ENCODE measurements around the gene LRMDA. TPM values are rescaled to one million over a fixed set of nuclear protein-coding genes. Genes with fewer than 3 reads are reported as not detected.

Gene LRMDA
- total RNA-seq, 1 experiment from 2014 or later: 4.8 TPM

- POLR2A ChIA-PET: interaction anchor here (0.7 to 2.0 kb wide), 10 partner anchors 12 to 685 kb away, joined by 3 to 17 read pairs (median 4); no protein-coding TSS in a partner anchor
- H2AFZ ChIP-seq (ENCODE audit: low read depth, low read length, poor library complexity, severe bottlenecking): no peak overlapping the region
Measured at GRCh38 chr10:75400771-75401568, 30.5 kb upstream of the LRMDA start.

More at GRCh38 chr10:75400771-75401568, 30.5 kb upstream of the LRMDA start:
- no peak for DNase-seq (ENCODE audit: low read depth, low spot score)
- TSS peak; percentile 72 for BruUV-seq (replicated peaks)
- RAD21 ChIA-PET (ENCODE audit: low non-redundant PET in 1 of 2, low total read pairs in 2 of 2, uncharacterized antibody in 2 of 2, unreplicated experiment in 2 of 2): interaction anchor here in 1 of 2 experiments (1.2 kb wide), 1 partner anchor 165 kb away, joined by 3 read pairs; the partner anchor contains the start of gene COMTD1
- peaks cover 0 to 12% of the 10 kb centered on the region in 2 experiments; a peak in 2 of 4 replicates for H3K36me3 ChIP-seq (ENCODE audit: control insufficient read depth in 1 of 2, insufficient read depth in 2 of 2, low read length in 2 of 2)
- peaks cover 27 to 64% of the 10 kb centered on the region in 2 experiments; a peak in 3 of 4 replicates for H3K4me1 ChIP-seq (ENCODE audit: control insufficient read depth in 1 of 2, insufficient read depth in 2 of 2, low read length in 2 of 2)
- no peaks in the 10 kb centered on the region for H4K20me1 ChIP-seq (ENCODE audit: insufficient read depth)
- peak; percentile 3 for ATAC-seq
- no peaks in the 10 kb centered on the region for H3K9me2 ChIP-seq (ENCODE audit: insufficient read depth)
- intact Hi-C loops (cut with micrococcal nuclease): loop anchor here (1.0 to 5.0 kb wide), 2 partner anchors 250 to 701 kb away; no protein-coding TSS in a partner anchor
- H3K27ac ChIP-seq (ENCODE audit: low read depth, low read length): peak overlapping the region; percentile 97
- H3K27me3 ChIP-seq (ENCODE audit: insufficient read depth, low read length): no peaks in the 10 kb centered on the region
- H3K4me3 ChIP-seq (replicated peaks in 1 of 2; ENCODE audit: low read depth in 1 of 2, low read length in 2 of 2): peak overlapping the region; percentile 93 to 96
- TF ChIP-seq POLR2A (IDR thresholded peaks at IDR 0.05; ENCODE audit: borderline replicate concordance, extremely low read depth, insufficient read depth, insufficient read length): no peak
- no peak for TF ChIP-seq EZH2phosphoT487 (IDR thresholded peaks at IDR 0.05; ENCODE audit: borderline replicate concordance)
- TF ChIP-seq, protein P1, sequence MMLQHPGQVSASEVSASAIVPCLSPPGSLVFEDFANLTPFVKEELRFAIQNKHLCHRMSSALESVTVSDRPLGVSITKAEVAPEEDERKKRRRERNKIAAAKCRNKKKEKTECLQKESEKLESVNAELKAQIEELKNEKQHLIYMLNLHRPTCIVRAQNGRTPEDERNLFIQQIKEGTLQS (IDR thresholded peaks at IDR 0.05): no peak
- no peak for TF ChIP-seq EGR1 (IDR thresholded peaks at IDR 0.05; ENCODE audit: low read depth)
- TF ChIP-seq ELF1 (IDR thresholded peaks at IDR 0.05; ENCODE audit: borderline replicate concordance, low read depth): no peak
- no peak for TF ChIP-seq CTCF (IDR thresholded peaks at IDR 0.05 in 2 of 3, conservative IDR thresholded peaks at IDR 0.05 in 1 of 3; ENCODE audit: borderline replicate concordance in 1 of 3, insufficient read depth in 1 of 3, low read depth in 2 of 3, low read length in 2 of 3)
- no peak for TF ChIP-seq POLR2AphosphoS5 (IDR thresholded peaks at IDR 0.05; ENCODE audit: low read depth, low read length)
- TF ChIP-seq, protein P2, sequence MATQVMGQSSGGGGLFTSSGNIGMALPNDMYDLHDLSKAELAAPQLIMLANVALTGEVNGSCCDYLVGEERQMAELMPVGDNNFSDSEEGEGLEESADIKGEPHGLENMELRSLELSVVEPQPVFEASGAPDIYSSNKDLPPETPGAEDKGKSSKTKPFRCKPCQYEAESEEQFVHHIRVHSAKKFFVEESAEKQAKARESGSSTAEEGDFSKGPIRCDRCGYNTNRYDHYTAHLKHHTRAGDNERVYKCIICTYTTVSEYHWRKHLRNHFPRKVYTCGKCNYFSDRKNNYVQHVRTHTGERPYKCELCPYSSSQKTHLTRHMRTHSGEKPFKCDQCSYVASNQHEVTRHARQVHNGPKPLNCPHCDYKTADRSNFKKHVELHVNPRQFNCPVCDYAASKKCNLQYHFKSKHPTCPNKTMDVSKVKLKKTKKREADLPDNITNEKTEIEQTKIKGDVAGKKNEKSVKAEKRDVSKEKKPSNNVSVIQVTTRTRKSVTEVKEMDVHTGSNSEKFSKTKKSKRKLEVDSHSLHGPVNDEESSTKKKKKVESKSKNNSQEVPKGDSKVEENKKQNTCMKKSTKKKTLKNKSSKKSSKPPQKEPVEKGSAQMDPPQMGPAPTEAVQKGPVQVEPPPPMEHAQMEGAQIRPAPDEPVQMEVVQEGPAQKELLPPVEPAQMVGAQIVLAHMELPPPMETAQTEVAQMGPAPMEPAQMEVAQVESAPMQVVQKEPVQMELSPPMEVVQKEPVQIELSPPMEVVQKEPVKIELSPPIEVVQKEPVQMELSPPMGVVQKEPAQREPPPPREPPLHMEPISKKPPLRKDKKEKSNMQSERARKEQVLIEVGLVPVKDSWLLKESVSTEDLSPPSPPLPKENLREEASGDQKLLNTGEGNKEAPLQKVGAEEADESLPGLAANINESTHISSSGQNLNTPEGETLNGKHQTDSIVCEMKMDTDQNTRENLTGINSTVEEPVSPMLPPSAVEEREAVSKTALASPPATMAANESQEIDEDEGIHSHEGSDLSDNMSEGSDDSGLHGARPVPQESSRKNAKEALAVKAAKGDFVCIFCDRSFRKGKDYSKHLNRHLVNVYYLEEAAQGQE (IDR thresholded peaks at IDR 0.05; ENCODE audit: low read depth): no peak
- no peak for TF ChIP-seq JUND (IDR thresholded peaks at IDR 0.05)
- TF ChIP-seq, protein P3, sequence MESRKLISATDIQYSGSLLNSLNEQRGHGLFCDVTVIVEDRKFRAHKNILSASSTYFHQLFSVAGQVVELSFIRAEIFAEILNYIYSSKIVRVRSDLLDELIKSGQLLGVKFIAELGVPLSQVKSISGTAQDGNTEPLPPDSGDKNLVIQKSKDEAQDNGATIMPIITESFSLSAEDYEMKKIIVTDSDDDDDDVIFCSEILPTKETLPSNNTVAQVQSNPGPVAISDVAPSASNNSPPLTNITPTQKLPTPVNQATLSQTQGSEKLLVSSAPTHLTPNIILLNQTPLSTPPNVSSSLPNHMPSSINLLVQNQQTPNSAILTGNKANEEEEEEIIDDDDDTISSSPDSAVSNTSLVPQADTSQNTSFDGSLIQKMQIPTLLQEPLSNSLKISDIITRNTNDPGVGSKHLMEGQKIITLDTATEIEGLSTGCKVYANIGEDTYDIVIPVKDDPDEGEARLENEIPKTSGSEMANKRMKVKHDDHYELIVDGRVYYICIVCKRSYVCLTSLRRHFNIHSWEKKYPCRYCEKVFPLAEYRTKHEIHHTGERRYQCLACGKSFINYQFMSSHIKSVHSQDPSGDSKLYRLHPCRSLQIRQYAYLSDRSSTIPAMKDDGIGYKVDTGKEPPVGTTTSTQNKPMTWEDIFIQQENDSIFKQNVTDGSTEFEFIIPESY (IDR thresholded peaks at IDR 0.05; ENCODE audit: extremely low read depth, insufficient replicate concordance, low read length): no peak
- TF ChIP-seq, protein P4, sequence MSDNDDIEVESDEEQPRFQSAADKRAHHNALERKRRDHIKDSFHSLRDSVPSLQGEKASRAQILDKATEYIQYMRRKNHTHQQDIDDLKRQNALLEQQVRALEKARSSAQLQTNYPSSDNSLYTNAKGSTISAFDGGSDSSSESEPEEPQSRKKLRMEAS (IDR thresholded peaks at IDR 0.05): no peak
- TF ChIP-seq FOSL1 (IDR thresholded peaks at IDR 0.05; ENCODE audit: low read depth): no peak
- no peak for TF ChIP-seq YY1 (IDR thresholded peaks at IDR 0.05; ENCODE audit: extremely low read depth, insufficient replicate concordance, low read depth, low read length)
- TF ChIP-seq EZH2 (IDR thresholded peaks at IDR 0.05): no peak
- no peak for TF ChIP-seq ZFX (IDR thresholded peaks at IDR 0.05)
- no peak for TF ChIP-seq SRF (IDR thresholded peaks at IDR 0.05; ENCODE audit: low read depth)
- peak overlapping the region; percentile 100 for H3K4me2 ChIP-seq (ENCODE audit: low read length)
- peaks cover 57% of the 10 kb centered on the region for H3K79me2 ChIP-seq (ENCODE audit: insufficient read depth, low read length)
- no peaks in the 10 kb centered on the region for H3K9me3 ChIP-seq (ENCODE audit: control insufficient read depth in 1 of 2, insufficient read depth in 1 of 2, low read depth in 1 of 2, low read length in 2 of 2)
- H3K9ac ChIP-seq (ENCODE audit: low read length): peak overlapping the region; percentile 92
- CTCF ChIA-PET: interaction anchor here (0.7 to 2.2 kb wide), 10 partner anchors 14 to 902 kb away, joined by 3 to 21 read pairs (median 4); no protein-coding TSS in a partner anchor

All from HCT116 (cell line).